ENCODE data around the gene ZNF320. TPM values are rescaled to one million over a fixed set of nuclear protein-coding genes. Genes with fewer than 3 reads are reported as not detected.
A peak's percentile ranks its signal among the peaks of the same experiment; 100 is the strongest.
"Not testable (repeated sequence)": the region's sequence is repeated elsewhere in the genome, so short reads cannot be mapped to it uniquely, and the experiment has no call there.

ZNF320 gene
- total RNA-seq (10 to 100 TPM; 16.2 to 34.6 TPM), polyA plus RNA-seq (1 to 10 TPM; 5.0 to 8.3 TPM)
- long read RNA-seq, donor 1, partial matches to known transcripts, result 16 of 16 reads
- long read RNA-seq, donor 1, other reads (novel, unspliced or antisense), result 0 of 16 reads
- long read RNA-seq, donor 2, result 0 reads
- long read RNA-seq, donor 3, result 0 reads
- long read RNA-seq, donor 4, result 0 reads
- long read RNA-seq, donor 5, result 0 reads

DNA sequence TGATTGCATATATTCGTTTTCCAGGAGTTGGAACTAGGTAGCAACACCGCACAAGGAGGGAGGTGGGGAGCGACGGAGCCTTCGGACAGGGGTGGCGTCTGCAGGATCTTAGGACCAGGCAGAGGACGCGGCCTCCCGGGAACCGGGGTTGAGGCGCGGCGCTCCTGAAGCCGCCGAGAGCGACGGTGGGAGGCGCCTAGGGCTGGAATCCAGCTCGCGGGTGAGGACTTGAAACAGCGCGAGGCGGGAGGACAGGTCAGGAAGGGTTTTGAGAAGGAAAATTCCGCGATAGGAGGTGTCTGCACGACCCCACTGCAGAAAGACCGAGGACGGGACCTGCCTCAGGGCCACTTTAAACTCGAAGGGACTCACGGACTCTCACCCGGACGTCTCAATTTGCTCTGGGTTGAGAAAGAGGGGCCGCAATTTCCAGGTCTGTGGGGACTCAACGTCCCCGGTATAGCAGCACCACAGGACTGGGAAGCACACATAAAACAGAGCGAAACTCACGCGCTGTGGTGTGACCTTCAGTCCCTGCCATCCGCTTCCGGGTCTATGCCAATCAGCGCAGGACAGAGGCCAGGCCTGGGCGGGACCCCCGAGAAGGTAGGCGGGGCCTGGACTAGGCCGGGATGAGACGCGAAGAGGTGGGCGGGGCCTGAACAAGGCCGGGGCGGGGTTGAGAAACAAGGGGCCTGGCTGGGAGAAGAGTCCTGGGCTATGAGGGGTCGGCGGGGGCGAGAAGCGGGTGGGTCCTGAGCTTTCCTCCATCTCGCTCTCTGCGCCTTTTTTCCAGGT lies at the start of gene ZNF320:
Gene ZNF320, minus strand, starts transcription at position 498 of the 798 bp plus-strand sequence. CDS start 7,380 bp downstream, outside the sequence.
- peak within 1 kb of the TSS; percentile 74 for H3K4me3 ChIP-seq
- DNase-seq (peak; percentile 97 to 98 (median 97)), ATAC-seq (ENCODE audit: insufficient read depth, low FRiP score) (peak; percentile 100)
- H3K9ac ChIP-seq (ENCODE audit: insufficient read depth in 1 of 2, low read length in 2 of 2), result peak within 1 kb of the TSS; percentile 50 to 74
- 0 to 1% methylated on average over 56 of the region's 56 CpGs for WGBS, 2 donors
- peaks cover 0 to 2% (median 0%) of the 10 kb centered on the region in 4 donors for H3K9me3 ChIP-seq (ENCODE audit: control insufficient read depth in 4 of 4, insufficient read depth in 3 of 4, low read length in 3 of 4)
- H3K27ac ChIP-seq (ENCODE audit: low read depth in 1 of 2, low read length in 1 of 2), result peak within 1 kb of the TSS; percentile 90 to 92
- no peaks in the 10 kb centered on the region for H3K27me3 ChIP-seq (ENCODE audit: control insufficient read depth in 3 of 3, insufficient read depth in 3 of 3, low read length in 2 of 3)
- peaks cover 0 to 4% (median 2%) of the 10 kb centered on the region in 4 donors for H3K36me3 ChIP-seq (ENCODE audit: control insufficient read depth in 4 of 4, insufficient read depth in 4 of 4, low read length in 4 of 4)
- TF ChIP-seq, protein P1, sequence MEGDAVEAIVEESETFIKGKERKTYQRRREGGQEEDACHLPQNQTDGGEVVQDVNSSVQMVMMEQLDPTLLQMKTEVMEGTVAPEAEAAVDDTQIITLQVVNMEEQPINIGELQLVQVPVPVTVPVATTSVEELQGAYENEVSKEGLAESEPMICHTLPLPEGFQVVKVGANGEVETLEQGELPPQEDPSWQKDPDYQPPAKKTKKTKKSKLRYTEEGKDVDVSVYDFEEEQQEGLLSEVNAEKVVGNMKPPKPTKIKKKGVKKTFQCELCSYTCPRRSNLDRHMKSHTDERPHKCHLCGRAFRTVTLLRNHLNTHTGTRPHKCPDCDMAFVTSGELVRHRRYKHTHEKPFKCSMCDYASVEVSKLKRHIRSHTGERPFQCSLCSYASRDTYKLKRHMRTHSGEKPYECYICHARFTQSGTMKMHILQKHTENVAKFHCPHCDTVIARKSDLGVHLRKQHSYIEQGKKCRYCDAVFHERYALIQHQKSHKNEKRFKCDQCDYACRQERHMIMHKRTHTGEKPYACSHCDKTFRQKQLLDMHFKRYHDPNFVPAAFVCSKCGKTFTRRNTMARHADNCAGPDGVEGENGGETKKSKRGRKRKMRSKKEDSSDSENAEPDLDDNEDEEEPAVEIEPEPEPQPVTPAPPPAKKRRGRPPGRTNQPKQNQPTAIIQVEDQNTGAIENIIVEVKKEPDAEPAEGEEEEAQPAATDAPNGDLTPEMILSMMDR (IDR thresholded peaks at IDR 0.05; ENCODE audit: control extremely low read depth, extremely low read depth), result no peak
- H3K4me1 ChIP-seq (ENCODE audit: control insufficient read depth in 5 of 5, insufficient read depth in 5 of 5, low read length in 5 of 5), result peaks cover 0 to 8% (median 3%) of the 10 kb centered on the region in 5 donors

DNA sequence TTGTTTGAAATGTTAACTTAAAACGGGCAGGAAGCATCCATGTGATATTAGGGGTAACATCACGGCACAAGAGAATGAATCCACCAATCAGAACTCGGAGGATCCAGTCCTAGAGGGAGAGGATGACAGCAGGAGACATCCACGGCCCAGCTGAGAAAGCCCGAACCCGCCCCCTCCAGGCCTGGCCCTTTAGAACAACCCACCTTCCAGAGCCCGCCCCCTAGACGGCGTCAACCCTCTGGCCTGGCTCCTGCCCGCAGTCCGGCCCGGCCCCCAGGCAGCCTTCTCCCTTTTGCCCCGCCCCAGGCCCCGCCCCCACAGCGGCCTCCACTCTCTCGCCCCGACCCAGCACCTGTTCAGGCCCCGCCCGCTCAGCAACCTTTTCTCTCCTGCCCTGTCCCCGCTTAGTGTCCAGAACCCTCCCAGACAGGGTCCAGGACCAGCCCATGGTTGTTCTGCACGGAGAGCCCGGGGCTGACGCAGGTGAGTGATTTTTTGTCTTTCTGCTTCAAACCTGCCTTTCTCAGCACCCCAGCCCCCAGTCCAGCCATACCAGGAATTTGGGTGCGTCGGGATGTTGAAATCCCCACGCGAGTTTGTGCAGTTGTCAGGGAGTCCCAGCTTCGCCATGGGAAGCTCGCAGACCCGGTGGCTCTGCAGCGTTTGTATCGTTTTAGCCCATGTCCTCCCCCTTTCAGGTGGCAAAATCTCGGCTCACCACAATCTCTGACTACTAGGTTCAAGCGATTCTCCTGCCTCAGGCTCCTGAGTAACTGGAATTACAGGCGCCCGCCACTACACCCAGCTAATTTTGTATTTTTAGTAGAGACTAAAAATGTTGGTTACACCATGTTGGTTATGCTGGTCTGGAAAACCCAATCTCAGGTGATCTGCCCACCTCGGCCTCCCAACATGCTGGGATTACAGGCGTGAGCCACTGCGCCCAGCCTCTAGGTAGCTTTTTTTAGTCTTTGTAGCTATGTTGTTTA lies 49.2 kb upstream of the ZNF320 start:
- whole genome bisulfite sequencing, 2 donors, result 38 to 44% methylated on average over 33 to 39 of the region's 39 CpGs
- Histone ChIP-seq H3K4me3 (no peak overlapping the region), H3K36me3 (ENCODE audit: control insufficient read depth in 4 of 4, insufficient read depth in 4 of 4, low read length in 4 of 4) (peaks cover 3 to 25% (median 21%) of the 10 kb centered on the region in 4 donors), H3K27ac (ENCODE audit: low read depth in 1 of 2, low read length in 1 of 2) (no peak overlapping the region), H3K4me1 (ENCODE audit: control insufficient read depth in 5 of 5, insufficient read depth in 5 of 5, low read length in 5 of 5) (peaks cover 0 to 10% (median 0%) of the 10 kb centered on the region in 5 donors), H3K27me3 (ENCODE audit: control insufficient read depth in 3 of 3, insufficient read depth in 3 of 3, low read length in 2 of 3) (no peaks in the 10 kb centered on the region), H3K9me3 (ENCODE audit: control insufficient read depth in 4 of 4, insufficient read depth in 3 of 4, low read length in 3 of 4) (peaks cover 9 to 25% (median 15%) of the 10 kb centered on the region in 4 donors), H3K9ac (ENCODE audit: insufficient read depth in 1 of 2, low read length in 2 of 2) (no peak overlapping the region)
- DNase-seq (peak; percentile 34 to 75 (median 61)), ATAC-seq (ENCODE audit: insufficient read depth, low FRiP score) (no peak)
- TF ChIP-seq, protein P1 (IDR thresholded peaks at IDR 0.05; ENCODE audit: control extremely low read depth, extremely low read depth), result no peak

- peaks cover 9 to 17% (median 13%) of the 10 kb centered on the region in 4 donors for H3K9me3 ChIP-seq (ENCODE audit: control insufficient read depth in 4 of 4, insufficient read depth in 3 of 4, low read length in 3 of 4)
- H3K9ac ChIP-seq (ENCODE audit: insufficient read depth in 1 of 2, low read length in 2 of 2), result no peak overlapping the region
- no peak overlapping the region for H3K27ac ChIP-seq (ENCODE audit: low read depth in 1 of 2, low read length in 1 of 2)
- peaks cover 0 to 20% (median 13%) of the 10 kb centered on the region in 4 donors for H3K36me3 ChIP-seq (ENCODE audit: control insufficient read depth in 4 of 4, insufficient read depth in 4 of 4, low read length in 4 of 4)
- WGBS, 2 donors, result 59 to 64% methylated on average over 24 of the region's 24 CpGs
- no peaks in the 10 kb centered on the region for H3K27me3 ChIP-seq (ENCODE audit: control insufficient read depth in 3 of 3, insufficient read depth in 3 of 3, low read length in 2 of 3)
- no peak for DNase-seq
- no peak overlapping the region for H3K4me3 ChIP-seq
- no peak for ATAC-seq (ENCODE audit: insufficient read depth, low FRiP score)
- TF ChIP-seq, protein P1 (IDR thresholded peaks at IDR 0.05; ENCODE audit: control extremely low read depth, extremely low read depth), result no peak
- H3K4me1 ChIP-seq (ENCODE audit: control insufficient read depth in 5 of 5, insufficient read depth in 5 of 5, low read length in 5 of 5), result peaks cover 0 to 14% (median 0%) of the 10 kb centered on the region in 5 donors
Measured at GRCh38 chr19:52945652-52946321, 48.4 kb upstream of the ZNF320 start.

GRCh38 chr19:52944703-52945493 lies 47.5 kb upstream of the ZNF320 start:
- not testable (repeated sequence) for H3K4me3 ChIP-seq; ATAC-seq (ENCODE audit: insufficient read depth, low FRiP score); H3K27me3 ChIP-seq (ENCODE audit: control insufficient read depth in 3 of 3, insufficient read depth in 3 of 3, low read length in 2 of 3); H3K9ac ChIP-seq (ENCODE audit: insufficient read depth in 1 of 2, low read length in 2 of 2)
- H3K4me1 ChIP-seq (ENCODE audit: control insufficient read depth in 5 of 5, insufficient read depth in 5 of 5, low read length in 5 of 5), result peaks cover 0 to 14% (median 0%) of the 10 kb centered on the region in 5 donors
- DNase-seq, result peak in 2 of 3 donors; percentile 29 to 52
- 80 to 86% methylated on average over 17 of the region's 17 CpGs for WGBS, 2 donors
- H3K27ac ChIP-seq (ENCODE audit: low read depth in 1 of 2, low read length in 1 of 2), result peak overlapping the region in 1 of 2 donors; percentile 32
- peaks cover 0 to 11% (median 5%) of the 10 kb centered on the region in 4 donors for H3K36me3 ChIP-seq (ENCODE audit: control insufficient read depth in 4 of 4, insufficient read depth in 4 of 4, low read length in 4 of 4)
- peaks cover 4 to 15% (median 9%) of the 10 kb centered on the region in 4 donors for H3K9me3 ChIP-seq (ENCODE audit: control insufficient read depth in 4 of 4, insufficient read depth in 3 of 4, low read length in 3 of 4)
